HepG2 (cell line): ENCODE results near the gene SPNS2. TPM values are rescaled to one million over a fixed set of nuclear protein-coding genes. Genes with fewer than 3 reads are reported as not detected.

Source experiments
- ATAC-seq: fragments of 200-7000 bp; cut with Tn5 transposase; 3 replicates; pipeline ENCODE4 v1.9.1; 2020; ENCODE audit warnings: mild to moderate bottlenecking, moderate library complexity
- BruUV-seq: library from RNA; stranded (reverse); fragments of 400-500 nt; replicated peaks from 2 replicates; lab custom pipeline; 2021; lab: Mats Ljungman, UMichigan
- CTCF ChIA-PET: fragments of 300-600 bp; formaldehyde crosslinking; extraction: SDS; loops from one replicate; lab custom pipeline; 2021; ENCODE audit warnings: low total read pairs, inconsistent platforms, low intra/inter-chr PET ratio; lab: Yijun Ruan, JAX
- POLR2A ChIA-PET: fragments of 350-600 bp; sonication (Branson Sonifier 250); formaldehyde crosslinking; loops from one replicate; lab custom pipeline; 2020; ENCODE audit warnings: antibody characterized with exemption, inconsistent platforms; lab: Yijun Ruan, JAX
- DNase-seq: peaks from one replicate; pipeline ENCODE4 v3.0.0-alpha.2; 2015; ENCODE audit warnings: low spot score
- FAIRE-seq: peaks from 3 replicates; lab custom pipeline; 2011; peaks lifted over from hg19 to GRCh38; lab: Jason Lieb, UNC
- H2AFZ ChIP-seq: one replicate; pipeline ENCODE4 v1.6.1; 2011; ENCODE audit warnings: low read length, inconsistent platforms
- H3K27ac ChIP-seq: fragments of 300-600 bp; 3 replicates; pipeline ENCODE4 v1.8.0; 2011; ENCODE audit warnings: mixed run types, mild to moderate bottlenecking, mixed read lengths, low read length, inconsistent platforms; ENCODE audit not compliant: insufficient read depth; ENCODE audit errors: extremely low read length
- H3K27me3 ChIP-seq, 2 experiments: fragments of 200-600 bp in 1 of 2; 2 replicates in 1 of 2; 3 replicates in 1 of 2; pipeline versions ENCODE4 v1.6.0 to v1.8.0; 2011; ENCODE audit warnings: low read length in 2 of 2, mild to moderate bottlenecking in 2 of 2, moderate library complexity in 2 of 2, inconsistent platforms in 1 of 2; ENCODE audit not compliant: insufficient read depth in 2 of 2, control insufficient read depth in 1 of 2
- H3K36me3 ChIP-seq, 2 experiments: fragments of 200-600 bp in 1 of 2; replicated peaks in 1 of 2; 2 replicates in 1 of 2; 3 replicates in 1 of 2; pipeline versions ENCODE4 v1.5.1 to v1.8.0; 2011; ENCODE audit warnings: low read length in 2 of 2, inconsistent platforms in 1 of 2; ENCODE audit not compliant: insufficient read depth in 2 of 2, control insufficient read depth in 1 of 2
- H3K4me1 ChIP-seq: 2 replicates; pipeline ENCODE4 v1.5.1; 2012; ENCODE audit warnings: low read length, inconsistent platforms; ENCODE audit not compliant: insufficient read depth
- H3K4me2 ChIP-seq: 2 replicates; pipeline ENCODE4 v1.6.0; 2011; ENCODE audit warnings: low read depth, low read length, inconsistent platforms
- H3K4me3 ChIP-seq, 3 experiments: fragments of 200-600 bp in 1 of 3; sonication (generic), shearing (Covaris generic) in 1 of 3; replicated peaks in 1 of 3; 2 replicates each; pipeline ENCODE4 v1.5.1; 2011 to 2016; ENCODE audit warnings: low read length in 3 of 3, inconsistent platforms in 2 of 3, low read depth in 2 of 3, mild to moderate bottlenecking in 2 of 3, control low read depth in 1 of 3, mixed read lengths in 1 of 3; ENCODE audit not compliant: insufficient read depth in 1 of 3
- H3K79me2 ChIP-seq: one replicate; pipeline ENCODE4 v1.6.1; 2011; ENCODE audit warnings: low read length, inconsistent platforms; ENCODE audit not compliant: insufficient read depth
- H3K9ac ChIP-seq: 2 replicates; pipeline ENCODE4 v1.6.0; 2011; ENCODE audit warnings: mild to moderate bottlenecking, low read depth, low read length, inconsistent platforms; ENCODE audit not compliant: insufficient read depth
- H3K9me3 ChIP-seq: 2 replicates; pipeline ENCODE4 v1.5.1; 2012; ENCODE audit warnings: mild to moderate bottlenecking, low read length
- H4K20me1 ChIP-seq: 2 replicates; pipeline ENCODE4 v1.6.0; 2011; ENCODE audit warnings: inconsistent platforms, mild to moderate bottlenecking, low read length, moderate library complexity; ENCODE audit not compliant: insufficient read depth
- ATF7-NPFF ChIP-seq: sonication (generic); formaldehyde crosslinking; IDR thresholded peaks from 2 replicates; pipeline ENCODE4 v1.8.1; 2023; ENCODE audit warnings: mild to moderate bottlenecking, low read depth, missing genetic modification reagents, moderate library complexity
- ATRX ChIP-seq: sonication (generic); formaldehyde crosslinking; IDR thresholded peaks from 2 replicates; pipeline ENCODE4 v1.4.0; 2020; ENCODE audit warnings: missing genetic modification reagents, borderline replicate concordance
- EED ChIP-seq: sonication (generic); formaldehyde crosslinking; IDR thresholded peaks from 2 replicates; pipeline ENCODE4 v1.5.0; 2020; ENCODE audit warnings: mild to moderate bottlenecking, missing genetic modification reagents
- GTF2F1 ChIP-seq: fragments of 150-350 bp; IDR thresholded peaks from 2 replicates; pipeline ENCODE4 v1.6.1; 2014; ENCODE audit warnings: low read length
- JARID2 ChIP-seq: sonication (generic); formaldehyde crosslinking; IDR thresholded peaks from 2 replicates; pipeline ENCODE4 v1.8.1; 2023; ENCODE audit warnings: missing genetic modification reagents, inconsistent platforms; ENCODE audit not compliant: insufficient replicate concordance
- PAF1 ChIP-seq: IDR thresholded peaks from 2 replicates; pipeline ENCODE4 v1.6.1; 2016; ENCODE audit warnings: missing genetic modification reagents, missing compliant biosample characterization
- RAD21 ChIP-seq: fragments of 450-650 bp; formaldehyde crosslinking; IDR thresholded peaks from 2 replicates; pipeline ENCODE4 v1.5.0; 2020; ENCODE audit warnings: mild to moderate bottlenecking
- RFXAP ChIP-seq: sonication (generic); formaldehyde crosslinking; IDR thresholded peaks from 2 replicates; pipeline ENCODE4 v1.4.0; 2020; ENCODE audit warnings: missing genetic modification reagents, borderline replicate concordance
- SNAPC2 ChIP-seq: sonication (generic); formaldehyde crosslinking; IDR thresholded peaks from 2 replicates; pipeline ENCODE4 v1.8.1; 2022; ENCODE audit warnings: mild to moderate bottlenecking, missing genetic modification reagents
- SYNCRIP ChIP-seq: fragments of 200-400 bp; formaldehyde crosslinking; IDR thresholded peaks from 2 replicates; pipeline ENCODE4 v1.6.1; 2018; ENCODE audit warnings: mild to moderate bottlenecking, low read depth, low read length; ENCODE audit not compliant: insufficient read depth
- ZFP36L2 ChIP-seq: sonication (generic); formaldehyde crosslinking; IDR thresholded peaks from 2 replicates; pipeline ENCODE4 v1.4.0; 2020; ENCODE audit warnings: missing genetic modification reagents
- ZNF138 ChIP-seq: sonication (generic); formaldehyde crosslinking; IDR thresholded peaks from 2 replicates; pipeline ENCODE4 v1.5.0; 2020; ENCODE audit warnings: mild to moderate bottlenecking, low read depth, missing genetic modification reagents
- ZNF24 ChIP-seq: fragments of 450-650 bp; IDR thresholded peaks from 2 replicates; pipeline ENCODE4 v1.6.1; 2017; ENCODE audit warnings: antibody characterized with exemption, mild to moderate bottlenecking
- ZNF576 ChIP-seq: sonication (generic); formaldehyde crosslinking; IDR thresholded peaks from 2 replicates; pipeline ENCODE4 v1.4.0; 2020; ENCODE audit warnings: mild to moderate bottlenecking, missing genetic modification reagents
- ZNF816 ChIP-seq: sonication (generic); formaldehyde crosslinking; IDR thresholded peaks from 2 replicates; pipeline ENCODE4 v1.8.0; 2022; ENCODE audit warnings: missing genetic modification reagents, mild to moderate bottlenecking, borderline replicate concordance
- WGBS: methylation state at CpG from one replicate; pipeline ENCODE4 v1.1.6; 2017; ENCODE audit warnings: low lambda C conversion rate; 5-methylcytosine and 5-hydroxymethylcytosine counted together
- in situ Hi-C: cut with HindIII; loops from 2 replicates; pipeline ENCODE4 v1.10.0; 2017; ENCODE audit warnings: low pct_unique_long_range_greater_than_20kb; ENCODE audit not compliant: extremely low pct_ligation_motif_present
- intact Hi-C: fragments of 100-400 bp; cut with micrococcal nuclease; formaldehyde crosslinking; loops from one replicate; pipeline ENCODE4 v1.10.0; 2022; ENCODE audit not compliant: unreplicated experiment
- polyA plus RNA-seq, 8 experiments: library from polyadenylated mRNA; depleted of rRNA in 3 of 8; stranded (reverse) in 7 of 8; unstranded in 1 of 8; fragments of >200 nt; fragmentation: Illumina TruSeq in 4 of 8; extraction: Trizol in 4 of 8; gene quantifications; 2 replicates each; pipeline versions ENCODE4 v1.2.1 to v1.2.3, GENCODE V29; 2011 to 2016; ENCODE audit warnings: low read depth in 4 of 8, missing spikeins in 1 of 8, mixed read lengths in 1 of 8; ENCODE audit not compliant: insufficient read depth in 1 of 8
- total RNA-seq, 5 experiments: library from RNA; depleted of rRNA; stranded (reverse); fragments of >200 nt; fragmentation: Illumina TruSeq; extraction: Trizol; gene quantifications; 2 replicates each; pipeline ENCODE4 v1.2.3, GENCODE V29; 2016; ENCODE audit warnings: low read depth in 1 of 5
- TF ChIP-seq, protein P1 (sequence below): sonication (generic); formaldehyde crosslinking; IDR thresholded peaks from 2 replicates; pipeline ENCODE4 v1.5.0; 2020; ENCODE audit warnings: mild to moderate bottlenecking, missing genetic modification reagents
- TF ChIP-seq, protein P2 (sequence below): sonication (generic); formaldehyde crosslinking; IDR thresholded peaks from 2 replicates; pipeline ENCODE4 v1.8.0; 2022; ENCODE audit warnings: low read depth, missing genetic modification reagents
- TF ChIP-seq, protein P3 (sequence below): sonication (generic); formaldehyde crosslinking; IDR thresholded peaks from 2 replicates; pipeline ENCODE4 v1.4.0; 2020; ENCODE audit warnings: missing genetic modification reagents, mild to moderate bottlenecking, borderline replicate concordance

The SPNS2 gene
- total and polyA plus RNA-seq, 2 of the 13 experiments (the other 11 are each of a cell fraction or from before 2014, with no cell fraction given): 0.01 TPM; not detected in 1

DNA sequence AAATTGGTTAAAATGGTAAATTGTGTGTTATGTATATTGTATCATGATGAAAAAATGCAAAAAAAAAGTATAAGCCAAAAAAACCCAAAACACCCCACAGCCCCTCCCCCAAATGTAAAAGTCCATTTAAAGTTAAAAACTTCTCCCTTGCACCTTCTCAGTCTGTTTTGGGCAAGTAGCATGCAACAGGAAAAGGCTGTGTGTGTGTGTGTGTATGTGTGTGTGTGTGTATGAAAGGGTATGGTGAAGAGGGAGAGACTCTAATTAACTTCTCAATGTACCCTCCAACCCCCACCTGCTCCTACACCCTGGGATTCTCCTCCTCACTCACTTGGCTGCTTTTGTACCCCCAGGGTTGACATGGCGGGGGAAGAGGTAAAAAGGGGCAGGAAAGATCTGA, 70.9 kb downstream of the SPNS2 start (continued):
- TF ChIP-seq, protein P1, sequence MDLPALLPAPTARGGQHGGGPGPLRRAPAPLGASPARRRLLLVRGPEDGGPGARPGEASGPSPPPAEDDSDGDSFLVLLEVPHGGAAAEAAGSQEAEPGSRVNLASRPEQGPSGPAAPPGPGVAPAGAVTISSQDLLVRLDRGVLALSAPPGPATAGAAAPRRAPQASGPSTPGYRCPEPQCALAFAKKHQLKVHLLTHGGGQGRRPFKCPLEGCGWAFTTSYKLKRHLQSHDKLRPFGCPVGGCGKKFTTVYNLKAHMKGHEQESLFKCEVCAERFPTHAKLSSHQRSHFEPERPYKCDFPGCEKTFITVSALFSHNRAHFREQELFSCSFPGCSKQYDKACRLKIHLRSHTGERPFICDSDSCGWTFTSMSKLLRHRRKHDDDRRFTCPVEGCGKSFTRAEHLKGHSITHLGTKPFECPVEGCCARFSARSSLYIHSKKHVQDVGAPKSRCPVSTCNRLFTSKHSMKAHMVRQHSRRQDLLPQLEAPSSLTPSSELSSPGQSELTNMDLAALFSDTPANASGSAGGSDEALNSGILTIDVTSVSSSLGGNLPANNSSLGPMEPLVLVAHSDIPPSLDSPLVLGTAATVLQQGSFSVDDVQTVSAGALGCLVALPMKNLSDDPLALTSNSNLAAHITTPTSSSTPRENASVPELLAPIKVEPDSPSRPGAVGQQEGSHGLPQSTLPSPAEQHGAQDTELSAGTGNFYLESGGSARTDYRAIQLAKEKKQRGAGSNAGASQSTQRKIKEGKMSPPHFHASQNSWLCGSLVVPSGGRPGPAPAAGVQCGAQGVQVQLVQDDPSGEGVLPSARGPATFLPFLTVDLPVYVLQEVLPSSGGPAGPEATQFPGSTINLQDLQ: no peak
- no peak for TF ChIP-seq ZNF816 (CRISPR knock-in tag)
- TF ChIP-seq, protein P2, sequence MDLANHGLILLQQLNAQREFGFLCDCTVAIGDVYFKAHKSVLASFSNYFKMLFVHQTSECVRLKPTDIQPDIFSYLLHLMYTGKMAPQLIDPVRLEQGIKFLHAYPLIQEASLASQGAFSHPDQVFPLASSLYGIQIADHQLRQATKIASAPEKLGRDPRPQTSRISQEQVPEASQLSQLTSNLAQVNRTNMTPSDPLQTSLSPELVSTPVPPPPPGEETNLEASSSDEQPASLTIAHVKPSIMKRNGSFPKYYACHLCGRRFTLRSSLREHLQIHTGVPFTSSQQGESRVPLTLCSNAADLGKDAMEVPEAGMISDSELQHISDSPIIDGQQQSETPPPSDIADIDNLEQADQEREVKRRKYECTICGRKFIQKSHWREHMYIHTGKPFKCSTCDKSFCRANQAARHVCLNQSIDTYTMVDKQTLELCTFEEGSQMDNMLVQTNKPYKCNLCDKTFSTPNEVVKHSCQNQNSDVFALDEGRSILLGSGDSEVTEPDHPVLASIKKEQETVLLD: no peak
- TF ChIP-seq, protein P3, sequence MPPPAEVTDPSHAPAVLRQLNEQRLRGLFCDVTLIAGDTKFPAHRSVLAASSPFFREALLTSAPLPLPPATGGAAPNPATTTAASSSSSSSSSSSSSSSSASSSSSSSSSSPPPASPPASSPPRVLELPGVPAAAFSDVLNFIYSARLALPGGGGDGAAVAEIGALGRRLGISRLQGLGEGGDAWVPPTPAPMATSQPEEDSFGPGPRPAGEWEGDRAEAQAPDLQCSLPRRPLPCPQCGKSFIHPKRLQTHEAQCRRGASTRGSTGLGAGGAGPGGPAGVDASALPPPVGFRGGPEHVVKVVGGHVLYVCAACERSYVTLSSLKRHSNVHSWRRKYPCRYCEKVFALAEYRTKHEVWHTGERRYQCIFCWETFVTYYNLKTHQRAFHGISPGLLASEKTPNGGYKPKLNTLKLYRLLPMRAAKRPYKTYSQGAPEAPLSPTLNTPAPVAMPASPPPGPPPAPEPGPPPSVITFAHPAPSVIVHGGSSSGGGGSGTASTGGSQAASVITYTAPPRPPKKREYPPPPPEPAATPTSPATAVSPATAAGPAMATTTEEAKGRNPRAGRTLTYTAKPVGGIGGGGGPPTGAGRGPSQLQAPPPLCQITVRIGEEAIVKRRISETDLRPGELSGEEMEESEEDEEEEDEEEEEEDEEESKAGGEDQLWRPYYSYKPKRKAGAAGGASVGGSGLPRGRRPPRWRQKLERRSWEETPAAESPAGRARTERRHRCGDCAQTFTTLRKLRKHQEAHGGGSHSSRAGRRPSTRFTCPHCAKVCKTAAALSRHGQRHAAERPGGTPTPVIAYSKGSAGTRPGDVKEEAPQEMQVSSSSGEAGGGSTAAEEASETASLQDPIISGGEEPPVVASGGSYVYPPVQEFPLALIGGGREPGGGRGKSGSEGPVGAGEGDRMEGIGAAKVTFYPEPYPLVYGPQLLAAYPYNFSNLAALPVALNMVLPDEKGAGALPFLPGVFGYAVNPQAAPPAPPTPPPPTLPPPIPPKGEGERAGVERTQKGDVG (CRISPR knock-in tag): no peak

DNA sequence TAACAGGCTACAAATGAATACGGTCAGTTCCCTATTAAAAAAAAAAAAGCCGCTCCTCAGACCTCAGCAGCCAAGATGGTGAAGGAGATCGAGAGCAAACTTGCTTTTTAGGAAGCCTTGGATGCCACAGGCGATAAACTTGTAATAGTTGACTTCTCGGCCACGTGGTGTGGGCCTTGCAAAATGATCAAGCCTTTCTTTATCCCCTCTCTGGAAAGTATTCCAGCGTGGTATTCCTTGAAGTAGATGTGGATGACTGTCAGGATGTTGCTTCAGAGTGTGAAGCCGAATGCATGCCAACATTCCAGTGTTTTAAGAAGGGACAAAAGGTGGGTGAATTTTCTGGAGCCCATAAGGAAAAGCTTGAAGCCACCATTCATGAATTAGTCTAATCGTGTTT, 73.5 kb downstream of the SPNS2 start:
- 59% methylated on average over 9 of the region's 9 CpGs for WGBS
- H3K27me3 ChIP-seq: no peaks in the 10 kb centered on the region
- H3K4me3 ChIP-seq: no peak overlapping the region
- in situ Hi-C loops (no loop called here), intact Hi-C loops (no loop called here)
- no peaks in the 10 kb centered on the region for H3K9me3 ChIP-seq
- H3K36me3 ChIP-seq: no peaks in the 10 kb centered on the region
- H4K20me1 ChIP-seq: no peaks in the 10 kb centered on the region
- H3K4me1 ChIP-seq: peaks cover 69% of the 10 kb centered on the region
- POLR2A ChIA-PET: no interaction called here
- H2AFZ ChIP-seq: no peak overlapping the region
- no peak overlapping the region for H3K27ac ChIP-seq
- no peak overlapping the region for H3K9ac ChIP-seq
- no peak overlapping the region for H3K4me2 ChIP-seq
- ATAC-seq (no peak), FAIRE-seq (no peak), DNase-seq (no peak)
- CTCF ChIA-PET: no interaction called here
- BruUV-seq: no TSS peak
- H3K79me2 ChIP-seq: no peaks in the 10 kb centered on the region
- TF ChIP-seq RAD21 (CRISPR knock-in tag): no peak
- no peak for TF ChIP-seq ATF7-NPFF (CRISPR knock-in tag)
- TF ChIP-seq ZNF24: no peak
- no peak for TF ChIP-seq ATRX
- no peak for TF ChIP-seq SYNCRIP
- TF ChIP-seq GTF2F1: no peak
- TF ChIP-seq PAF1: no peak
- no peak for TF ChIP-seq RFXAP (CRISPR knock-in tag)
- no peak for TF ChIP-seq JARID2 (CRISPR knock-in tag)
- TF ChIP-seq ZNF138 (CRISPR knock-in tag): no peak
- no peak for TF ChIP-seq SNAPC2 (CRISPR knock-in tag)
- TF ChIP-seq ZFP36L2 (CRISPR knock-in tag): no peak
- TF ChIP-seq EED (CRISPR knock-in tag): no peak
- TF ChIP-seq ZNF576: no peak
